NCI-H2081 (cell line): ENCODE results near the gene GLCCI1.
"Not testable (repeated sequence)": the region's sequence is repeated elsewhere in the genome, so short reads cannot be mapped to it uniquely, and the experiment has no call there.

Source experiments
- DNase-seq, 2 experiments: peaks; one replicate each; lab custom pipeline; 2025; lab: John Stamatoyannopoulos, UW

GLCCI1 gene

DNA sequence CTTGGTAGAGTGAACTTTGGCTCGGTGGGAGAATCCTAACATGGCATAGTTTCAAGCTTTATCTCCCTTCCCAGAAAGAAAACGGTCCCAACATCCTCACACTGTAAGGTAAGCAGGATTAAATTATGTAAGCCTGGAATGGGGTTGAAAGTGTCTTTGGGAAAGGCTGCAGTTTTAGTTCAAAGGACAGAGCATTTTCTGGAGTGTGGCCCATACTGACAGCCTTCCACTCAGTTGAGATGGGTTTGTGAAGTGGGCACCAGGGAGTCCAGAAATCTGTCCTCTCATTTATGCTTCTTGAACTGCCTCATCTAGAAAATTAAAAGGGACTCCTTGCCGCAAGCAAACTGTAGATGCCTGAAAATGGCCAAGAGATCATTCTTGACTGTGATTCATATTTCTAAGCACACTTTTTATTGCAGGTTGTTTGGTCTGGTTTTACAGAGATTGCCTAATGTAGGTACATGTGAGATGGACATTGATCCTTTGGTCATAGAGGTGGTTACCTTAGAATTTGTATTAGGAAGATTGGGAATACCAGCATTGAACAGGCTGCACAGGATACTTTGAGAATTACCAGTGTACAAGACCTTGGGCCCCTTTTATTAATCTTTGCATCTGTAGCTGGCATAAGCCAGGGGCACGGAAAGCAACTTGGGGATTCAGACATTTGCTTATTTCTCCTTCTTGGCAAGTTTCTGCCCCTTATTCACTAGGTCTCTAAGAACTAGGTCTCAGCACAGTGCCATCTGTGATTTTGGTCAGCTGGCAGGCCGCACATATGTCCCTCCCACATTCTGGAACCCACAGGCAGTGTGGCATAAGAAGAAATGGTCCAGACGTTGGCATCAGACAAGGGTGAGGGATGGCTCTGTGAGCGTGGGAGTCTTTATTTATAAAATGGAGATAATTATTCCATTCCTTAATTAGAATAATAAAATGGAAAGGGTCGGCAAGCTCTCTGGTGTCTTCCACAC, 125.9 kb downstream of the GLCCI1 start:
- no peak for DNase-seq

DNA sequence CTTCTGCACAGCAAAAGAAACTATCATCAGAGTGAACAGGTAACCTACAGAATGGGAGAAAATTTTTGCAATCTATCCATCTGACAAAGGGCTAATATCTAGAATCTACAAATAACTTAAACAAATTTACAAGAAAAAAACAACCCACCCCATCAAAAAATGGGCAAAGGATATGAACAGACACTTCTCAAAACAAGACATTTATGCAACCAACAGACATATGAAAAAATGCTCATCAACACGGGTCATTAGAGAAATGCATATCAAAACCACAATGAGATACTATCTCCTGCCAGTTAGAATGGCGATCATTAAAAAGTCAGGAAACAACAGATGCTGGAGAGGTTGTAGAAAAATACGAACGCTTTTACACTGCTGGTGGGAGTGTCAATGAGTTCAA, 132.7 kb downstream of the GLCCI1 start:
- DNase-seq = not testable (repeated sequence)

DNA sequence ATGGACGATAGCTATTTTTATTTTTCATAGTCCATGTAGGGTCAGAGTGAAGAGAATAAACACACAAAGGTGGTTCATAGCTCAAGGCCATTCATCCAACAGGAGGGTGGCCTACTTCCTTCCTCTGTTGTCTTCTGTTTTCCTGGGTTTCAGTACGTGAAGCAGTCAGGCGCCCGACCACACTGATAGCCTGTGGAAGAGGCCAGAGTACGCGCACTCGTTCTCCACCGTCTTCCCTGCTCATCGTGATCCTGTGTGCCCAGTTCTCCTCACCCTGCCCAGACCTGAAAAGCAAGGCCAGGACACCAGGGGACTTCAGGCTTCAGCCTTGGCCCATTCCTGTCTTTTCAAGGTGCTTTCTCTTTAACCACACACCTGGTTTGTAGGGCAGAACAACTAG, 134.7 kb downstream of the GLCCI1 start:
- DNase-seq = no peak

DNA sequence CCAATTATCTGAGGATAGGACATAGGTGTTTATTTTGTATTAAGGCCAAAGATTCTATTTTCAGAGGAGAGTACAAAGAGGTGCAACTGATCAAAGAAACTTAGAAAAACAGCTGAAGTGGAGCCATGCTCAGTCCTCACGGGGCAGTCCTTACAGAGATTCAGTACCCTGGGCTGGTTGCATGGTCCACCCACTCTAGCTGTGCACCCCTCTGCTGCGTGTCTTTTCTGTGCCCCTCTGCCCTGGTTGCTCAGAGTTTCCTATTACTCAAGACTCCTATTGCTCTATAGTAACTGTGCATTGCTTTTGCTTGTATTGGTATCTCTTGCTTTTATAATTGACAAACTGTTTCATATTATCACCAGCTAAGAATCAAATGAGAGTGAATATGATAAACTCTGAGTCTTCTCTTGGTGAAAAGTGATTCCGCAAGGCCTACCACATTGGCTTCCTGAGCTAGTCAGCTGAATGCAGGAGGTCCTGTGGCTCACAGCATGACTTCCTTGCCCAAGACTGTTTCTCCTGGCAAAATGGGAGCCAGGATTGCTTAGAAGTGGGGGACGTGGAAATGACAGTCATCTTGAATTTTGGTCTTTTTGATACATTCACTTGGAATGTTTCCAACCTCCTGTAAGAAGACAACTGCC, 137.0 kb downstream of the GLCCI1 start:
- no peak for DNase-seq

DNA sequence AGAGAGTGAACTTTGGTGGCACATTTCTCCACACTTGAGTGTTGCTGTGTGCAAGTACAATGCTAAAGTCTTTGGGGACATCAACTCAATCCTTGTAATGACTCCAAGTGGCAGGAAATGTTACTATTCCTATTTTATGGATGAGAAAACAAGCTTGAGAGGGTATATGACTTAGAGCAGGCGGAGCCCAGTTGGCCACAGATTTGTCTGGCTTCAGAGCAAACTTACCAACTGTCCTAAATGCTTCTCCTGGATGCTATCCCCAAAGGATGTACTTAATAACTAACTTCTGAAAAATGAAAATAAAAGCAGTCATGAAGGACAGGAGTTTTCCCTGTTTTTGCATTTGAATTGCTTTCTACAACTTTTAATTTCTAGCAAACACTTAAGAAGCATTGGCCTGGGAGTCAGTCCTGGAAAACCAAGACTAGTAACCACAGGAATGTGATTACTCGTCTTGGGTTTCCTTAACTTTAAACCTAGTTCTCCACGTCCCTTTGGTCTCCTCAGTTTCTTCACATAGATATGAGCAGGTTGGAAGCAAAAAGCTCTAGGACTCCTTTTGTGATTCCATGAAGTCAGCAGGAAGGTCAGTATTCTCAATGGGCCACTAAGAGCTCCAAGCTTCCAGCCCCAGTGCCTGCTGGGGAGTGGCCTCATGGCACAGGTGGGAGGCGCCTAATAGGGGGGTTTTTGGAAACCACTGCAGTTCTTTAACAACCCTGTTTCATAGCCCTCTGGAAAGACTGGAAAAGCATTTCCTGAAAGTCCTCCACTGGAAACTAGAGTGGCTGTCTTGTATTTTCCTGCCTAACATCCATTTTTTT, 140.8 kb downstream of the GLCCI1 start:
- DNase-seq = no peak

DNA sequence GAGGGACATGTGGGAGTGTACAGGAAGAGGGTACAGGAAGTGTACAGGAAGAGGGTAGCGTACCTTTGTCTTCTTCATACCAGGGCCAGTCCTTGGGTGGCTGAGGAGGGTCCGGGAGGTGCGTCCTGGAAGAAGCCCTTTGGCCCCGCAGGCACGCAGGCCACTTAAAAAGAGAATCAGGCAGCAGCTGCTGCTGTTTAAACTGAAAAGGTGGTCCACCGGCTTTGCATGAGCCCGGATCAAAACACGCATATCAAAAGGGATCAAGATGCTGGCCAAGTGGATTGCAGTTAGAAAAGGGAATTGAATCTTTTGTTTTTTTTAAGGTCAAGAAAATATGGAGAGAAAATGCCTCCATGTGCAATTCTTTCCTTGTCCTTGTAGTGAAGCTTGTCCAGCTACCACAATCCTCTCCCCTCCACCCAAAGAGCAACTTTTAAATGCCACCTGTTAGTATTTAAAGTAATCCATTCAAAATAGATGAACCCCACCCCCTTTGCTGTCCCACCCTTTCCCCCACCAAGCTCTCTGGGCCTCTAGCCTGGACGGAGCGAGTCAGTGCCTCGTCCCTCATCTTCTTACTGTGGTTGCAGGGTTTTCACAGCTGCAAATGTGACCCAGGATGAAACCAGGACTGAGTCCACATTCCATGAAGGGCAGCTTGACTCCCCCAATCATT, 142.8 kb downstream of the GLCCI1 start:
- DNase-seq = no peak

DNA sequence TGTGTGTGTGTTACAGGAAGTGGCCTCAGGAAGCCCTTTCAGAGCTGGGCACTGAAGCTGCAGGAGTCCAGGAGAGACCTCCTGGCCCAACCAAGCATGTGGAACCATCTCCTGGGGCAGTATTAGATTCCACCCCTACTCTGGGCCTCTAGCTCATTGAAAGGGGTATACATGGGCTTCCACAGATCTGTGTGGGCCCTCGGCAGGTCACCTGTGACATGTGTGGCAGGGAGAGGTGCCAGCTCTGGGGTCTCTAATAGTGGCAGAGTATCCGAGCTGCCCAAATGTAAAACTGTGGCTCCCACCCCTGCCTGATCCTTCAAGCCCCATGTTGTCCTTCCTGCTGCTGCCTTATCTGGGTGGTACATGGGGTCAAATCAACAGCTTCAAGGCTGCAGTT, 144.1 kb downstream of the GLCCI1 start:
- DNase-seq = no peak

DNA sequence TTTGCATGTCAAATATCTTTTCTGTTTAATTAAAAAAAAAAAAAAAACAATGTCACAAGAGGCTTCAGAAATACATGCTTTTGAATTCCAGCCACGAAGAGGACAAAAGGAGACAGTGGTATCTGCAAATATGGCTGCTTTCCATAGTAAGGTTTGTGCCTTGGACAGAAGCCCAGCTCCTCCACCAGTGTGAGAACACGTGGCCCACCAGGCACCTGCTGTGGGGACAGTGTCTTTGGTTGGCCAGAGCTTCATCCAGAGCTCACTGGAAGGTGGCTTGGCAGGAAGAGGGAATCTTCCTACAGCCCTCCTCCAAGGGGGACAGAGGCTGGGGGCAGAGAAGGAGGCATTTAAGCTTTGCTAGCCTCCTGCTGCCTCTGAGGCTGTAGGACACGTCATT, 144.6 kb downstream of the GLCCI1 start:
- DNase-seq = no peak

DNA sequence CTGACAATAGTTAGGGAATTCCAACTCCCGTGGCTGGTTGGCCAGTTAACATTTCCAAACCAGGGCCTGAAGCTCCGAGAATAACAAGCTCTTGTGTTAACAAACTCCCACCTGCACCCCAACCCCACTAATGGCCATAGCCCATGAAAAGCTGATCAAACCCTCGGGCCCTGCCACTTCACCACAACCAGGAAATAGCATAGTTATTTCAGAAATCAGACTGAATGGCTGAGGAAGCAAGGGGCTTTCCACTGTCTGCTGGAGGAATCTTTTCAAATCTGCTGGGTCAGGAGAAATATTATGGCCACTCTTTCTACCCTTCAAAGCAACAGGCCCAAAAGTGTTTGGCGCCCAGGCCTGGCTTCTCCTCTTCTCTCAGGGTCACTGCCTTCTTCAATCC, 145.6 kb downstream of the GLCCI1 start:
- DNase-seq = no peak

DNA sequence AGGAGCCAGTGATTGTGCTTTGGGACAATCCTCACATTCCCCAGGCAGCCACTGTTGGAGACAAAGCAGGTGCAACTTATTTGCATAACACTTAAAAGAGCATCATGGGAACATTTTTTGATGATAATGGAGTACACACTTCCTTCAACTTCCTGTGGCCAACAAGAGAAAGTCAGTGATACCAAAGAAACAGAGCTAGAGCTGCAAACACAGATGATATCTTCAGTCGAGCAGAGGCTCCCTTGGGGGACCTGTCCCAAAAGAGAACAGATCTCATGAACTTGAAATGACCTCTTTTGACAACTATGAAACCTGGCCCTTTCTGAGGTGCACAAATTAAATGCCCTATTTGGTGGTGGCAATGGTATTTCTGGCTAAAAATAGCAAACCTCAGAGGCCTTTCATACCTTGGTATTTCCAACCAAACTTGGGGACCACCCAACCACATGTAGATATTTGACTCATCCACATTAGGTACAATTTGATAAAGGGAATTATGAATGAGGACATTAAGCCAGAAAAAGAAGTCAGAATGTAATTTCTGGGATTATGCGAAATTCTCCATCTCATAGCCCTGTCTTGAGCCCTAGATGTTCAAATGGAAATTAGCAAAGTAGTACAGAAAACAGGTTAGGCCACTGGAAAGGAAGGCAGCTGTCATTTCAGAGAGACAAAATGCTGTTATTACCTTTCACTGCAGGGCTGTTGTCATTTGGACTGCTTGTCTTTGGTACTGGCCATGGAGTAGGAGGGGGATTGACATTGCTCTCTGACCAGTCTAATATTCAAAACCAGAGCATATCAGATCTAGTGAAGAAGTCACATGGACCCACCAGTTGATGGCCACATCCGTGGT, 147.2 kb downstream of the GLCCI1 start:
- DNase-seq = no peak

DNA sequence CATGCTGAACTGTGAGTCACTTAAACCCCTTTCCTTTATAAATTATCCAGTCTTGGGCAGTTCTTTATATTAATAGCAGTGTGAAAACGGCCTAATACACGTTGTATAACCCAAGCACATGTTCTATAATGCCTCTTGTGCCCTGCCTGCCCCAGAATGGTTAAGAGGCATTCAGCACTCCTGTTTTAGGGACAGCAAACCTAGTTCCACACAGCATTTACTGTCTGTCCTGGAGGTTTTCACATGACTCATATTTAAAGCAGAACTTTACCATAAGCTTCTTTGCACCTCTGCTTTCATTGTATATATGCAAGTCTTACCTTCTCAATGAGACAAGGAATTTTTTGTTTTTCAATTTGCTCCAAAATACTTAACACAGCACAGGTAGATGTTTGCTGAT, 148.6 kb downstream of the GLCCI1 start:
- no peak for DNase-seq

DNA sequence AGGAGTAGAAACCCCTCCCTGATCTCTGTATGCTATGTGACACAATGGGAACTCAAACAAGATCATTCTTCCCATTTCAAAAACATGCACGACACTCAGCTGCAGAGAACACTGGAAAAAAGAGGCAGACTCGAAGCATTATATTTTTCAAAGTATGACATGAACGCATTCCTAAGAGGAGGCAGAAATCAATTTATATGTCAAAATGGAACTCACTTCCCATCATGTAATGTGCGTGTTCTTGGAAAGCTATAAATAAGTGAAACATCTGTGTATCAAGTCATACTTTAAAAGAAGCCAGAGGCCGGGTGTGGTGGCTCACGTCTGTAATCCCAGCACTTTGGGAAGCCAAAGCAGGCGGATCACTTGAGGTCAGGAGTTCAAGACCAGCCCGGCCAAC, 150.7 kb downstream of the GLCCI1 start:
- DNase-seq = no peak

DNA sequence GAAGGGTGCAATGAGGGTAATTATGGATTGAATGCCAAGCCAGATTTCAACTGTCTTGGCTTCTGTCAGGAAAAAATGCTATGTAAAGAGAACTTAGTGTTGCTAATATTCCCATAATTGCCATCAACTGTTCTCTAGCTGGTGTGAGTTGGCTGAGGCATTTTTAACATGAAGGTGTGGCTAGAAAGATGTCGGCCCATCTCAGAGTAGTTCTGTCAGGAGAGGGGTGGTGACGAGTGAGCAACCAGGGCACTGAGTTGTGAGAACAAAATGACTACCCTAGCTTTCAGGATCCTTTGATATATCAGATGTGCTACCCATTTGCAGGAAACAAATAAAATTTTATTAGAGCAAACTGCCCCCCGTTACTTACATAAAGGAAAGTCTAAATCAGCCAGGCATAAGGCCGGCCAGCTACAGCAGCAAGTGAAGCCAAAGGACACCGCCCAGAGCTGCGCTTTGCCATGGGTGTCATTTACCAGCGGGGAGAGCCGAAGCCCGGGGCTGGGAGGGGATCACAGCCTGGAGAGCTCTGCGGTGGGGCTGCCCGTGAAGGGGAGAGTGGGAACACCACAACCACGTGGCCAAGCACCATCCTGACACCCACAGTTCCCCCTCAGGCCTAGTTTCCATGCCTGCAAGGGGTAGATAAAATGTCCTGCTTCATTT, 151.9 kb downstream of the GLCCI1 start:
- DNase-seq = no peak

DNA sequence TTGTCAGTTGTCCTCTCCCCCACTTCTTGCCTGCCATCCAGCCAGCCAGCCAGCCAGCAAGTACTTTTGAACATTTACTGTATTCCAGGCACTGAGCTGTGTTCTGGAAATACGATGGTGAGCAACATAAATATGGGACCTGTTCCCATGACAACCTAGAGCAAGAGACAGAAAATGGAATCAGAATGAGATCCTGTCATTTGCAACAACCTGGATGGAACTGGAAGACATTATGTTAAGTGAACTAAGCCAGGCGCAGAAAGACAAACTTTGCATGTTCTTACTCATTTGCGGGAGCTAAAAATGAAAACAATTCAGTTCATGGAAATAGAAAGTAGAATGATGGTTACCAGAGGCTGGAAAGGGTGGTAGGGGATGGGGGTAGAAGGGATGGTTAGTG, 152.6 kb downstream of the GLCCI1 start:
- no peak for DNase-seq

DNA sequence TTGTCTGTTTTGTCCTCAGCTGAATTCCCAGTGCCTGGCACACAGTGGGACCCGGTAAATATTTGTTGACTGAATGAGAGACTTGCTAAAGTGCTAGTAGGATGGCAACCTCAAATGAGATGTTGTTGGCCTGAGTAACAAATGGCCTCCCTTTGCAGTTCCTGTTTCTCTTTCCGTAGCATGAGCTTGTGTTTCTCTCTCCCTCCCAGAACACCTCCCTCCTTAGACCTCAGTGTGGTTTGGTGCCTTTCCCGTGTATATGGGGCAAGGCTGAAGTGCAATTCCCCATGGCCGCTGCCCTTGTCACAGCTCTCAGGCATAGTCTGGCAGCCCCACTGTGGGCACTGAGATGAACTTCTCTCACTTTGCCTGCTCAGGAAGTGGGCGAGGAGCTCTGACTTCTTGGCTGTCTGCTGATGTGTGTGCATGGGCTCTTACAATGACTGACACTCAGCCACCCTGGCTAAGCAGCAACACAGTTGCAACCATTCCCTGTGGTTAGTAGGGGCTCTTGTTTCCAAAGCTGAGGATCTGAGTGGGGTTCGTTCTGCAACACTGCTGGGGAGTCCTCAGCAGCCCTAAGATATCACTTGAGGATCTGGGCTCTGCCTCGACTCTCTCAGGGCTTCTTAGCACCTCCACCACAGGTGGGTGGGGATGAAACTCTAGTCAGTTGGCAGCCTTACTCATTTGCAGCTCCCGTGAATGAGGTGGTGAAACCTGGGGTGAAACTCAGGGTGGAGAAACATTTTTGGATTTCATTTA, 157.3 kb downstream of the GLCCI1 start:
- no peak for DNase-seq

DNA sequence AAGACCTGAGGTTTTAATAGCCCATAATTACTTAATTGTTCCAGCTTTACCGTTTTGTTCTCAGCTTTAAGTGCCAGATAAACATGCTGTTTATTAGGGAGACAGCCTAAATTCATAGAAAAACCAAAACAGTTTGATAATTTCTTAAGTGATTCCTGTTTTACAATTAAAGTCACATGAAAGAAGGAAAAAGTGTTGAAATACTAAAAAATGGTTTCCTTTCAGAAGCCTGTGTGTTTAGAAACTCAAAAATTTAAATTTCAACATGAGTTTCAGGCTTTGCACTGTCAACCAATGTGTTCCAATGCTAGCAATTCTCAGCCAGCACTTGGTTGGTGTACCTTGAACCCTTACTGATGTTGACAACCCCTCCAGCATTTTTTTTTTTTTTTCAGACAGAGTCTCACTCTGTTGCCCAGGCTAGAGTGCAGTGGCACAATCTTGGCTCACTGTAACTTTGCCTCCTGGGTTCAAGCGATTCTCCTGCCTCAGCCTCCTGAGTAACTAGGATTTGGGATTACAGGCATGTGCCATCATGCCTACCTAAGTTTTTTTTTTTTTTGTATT, 158.1 kb downstream of the GLCCI1 start:
- DNase-seq = no peak

DNA sequence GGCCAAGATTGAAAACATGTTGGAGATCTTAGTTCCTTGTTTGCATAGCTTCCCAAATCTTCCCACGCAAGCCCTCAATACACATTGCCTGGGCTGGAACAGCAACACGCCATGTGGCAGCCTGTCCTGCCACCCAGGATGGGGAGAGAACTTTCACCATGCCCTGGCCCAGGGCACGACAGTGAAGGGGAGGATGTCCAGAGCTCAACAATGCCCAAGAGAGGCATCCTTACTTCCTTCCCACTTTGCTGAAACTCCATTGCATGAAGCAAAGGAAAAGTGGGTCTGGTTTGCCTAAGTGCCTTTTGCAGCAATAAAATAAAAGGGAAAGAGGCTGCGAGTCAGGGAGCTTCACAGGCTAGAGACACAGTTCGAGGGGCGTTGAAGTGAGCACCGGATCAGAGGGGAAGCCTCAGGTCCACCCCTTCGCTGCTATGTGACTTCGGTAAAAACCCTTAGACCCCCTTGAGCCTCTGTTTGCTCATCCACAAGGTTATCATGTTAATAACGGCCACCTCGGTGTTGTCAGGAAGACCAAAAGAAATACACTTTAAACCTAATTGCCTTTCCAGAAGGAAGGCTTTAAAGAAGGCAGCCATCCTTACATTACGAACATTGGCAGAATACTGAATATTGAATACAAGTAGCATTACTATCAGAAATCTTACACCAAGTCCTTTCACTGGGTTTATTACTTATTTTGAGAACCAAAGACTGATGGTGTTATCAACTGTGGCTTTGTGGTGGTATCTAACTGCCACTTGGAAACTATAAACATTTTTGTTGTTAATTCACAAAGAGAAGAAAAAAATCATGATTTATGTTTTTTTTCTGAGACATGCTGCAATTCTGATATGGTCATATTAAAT, 160.1 kb downstream of the GLCCI1 start:
- no peak for DNase-seq

DNA sequence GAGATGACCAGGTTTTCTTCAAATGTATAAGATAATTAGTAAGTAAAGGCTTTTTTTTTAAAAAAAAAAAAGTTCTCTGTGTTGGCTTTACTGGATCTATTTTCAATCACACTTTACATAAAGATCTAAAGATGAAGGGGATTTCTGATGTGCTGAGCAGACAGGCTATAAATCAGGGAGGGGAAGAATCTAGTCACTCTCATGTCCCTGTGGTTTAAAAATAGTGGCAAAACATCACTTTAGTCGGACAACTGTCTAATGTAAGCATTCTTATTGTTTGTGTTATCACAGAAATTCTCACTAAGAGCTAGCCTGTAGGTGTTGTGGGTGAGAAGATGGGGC, 160.7 kb downstream of the GLCCI1 start:
- no peak for DNase-seq
